T-helper 17 cell (primary cell): Measurements from ENCODE around the gene SH3D19. TPM values are rescaled to one million over a fixed set of nuclear protein-coding genes. Genes with fewer than 3 reads are reported as not detected.

Source experiments
- ATAC-seq: fragments of 150-1000 bp; cut with Tn5 transposase; 2 replicates; pipeline ENCODE4 v1.10.0; 2021; ENCODE audit warnings: mild to moderate bottlenecking, moderate library complexity
- DNase-seq, 3 donors: peaks; one replicate each; pipeline versions ENCODE4 v3.0.0 to v3.0.0-alpha.2; 2020 to 2021
- H3K9me3 ChIP-seq: one replicate; pipeline ENCODE4 v1.7.0; 2013; ENCODE audit warnings: low read length, mild to moderate bottlenecking; ENCODE audit not compliant: control insufficient read depth, poor library complexity, severe bottlenecking
- H3K27ac Mint-ChIP-seq: one replicate; pipeline ENCODE4 v1.8.0; 2022; ENCODE audit warnings: mild to moderate bottlenecking, moderate library complexity, mixed read lengths
- H3K27me3 Mint-ChIP-seq: one replicate; pipeline ENCODE4 v1.8.0; 2022; ENCODE audit warnings: mixed read lengths
- H3K36me3 Mint-ChIP-seq: one replicate; pipeline ENCODE4 v1.8.0; 2022; ENCODE audit warnings: low read depth, mixed read lengths
- H3K4me1 Mint-ChIP-seq: one replicate; pipeline ENCODE4 v1.8.0; 2022; ENCODE audit warnings: mild to moderate bottlenecking, mixed read lengths
- H3K4me3 Mint-ChIP-seq: one replicate; pipeline ENCODE4 v1.8.0; 2022; ENCODE audit warnings: mild to moderate bottlenecking, moderate library complexity, mixed read lengths
- total RNA-seq, 4 donors: library from RNA in 2 of 4; stranded (reverse) in 2 of 4; gene quantifications; one replicate each; pipeline ENCODE4 v1.2.3 and lab custom pipeline; 2022 to 2026

Gene SH3D19
- total RNA-seq, 2 donors from 2014 or later, result not detected

- Mint-ChIP-seq H3K4me3 (no peak overlapping the region), H3K4me1 (peaks cover 2% of the 10 kb centered on the region), H3K36me3 (no peaks in the 10 kb centered on the region), H3K27me3 (no peaks in the 10 kb centered on the region), H3K27ac (no peak overlapping the region)
- no peak for DNase-seq
- no peaks in the 10 kb centered on the region for H3K9me3 ChIP-seq
- ATAC-seq, result no peak
Measured at GRCh38 chr4:151204925-151205524, 120.4 kb downstream of the SH3D19 start.

DNA sequence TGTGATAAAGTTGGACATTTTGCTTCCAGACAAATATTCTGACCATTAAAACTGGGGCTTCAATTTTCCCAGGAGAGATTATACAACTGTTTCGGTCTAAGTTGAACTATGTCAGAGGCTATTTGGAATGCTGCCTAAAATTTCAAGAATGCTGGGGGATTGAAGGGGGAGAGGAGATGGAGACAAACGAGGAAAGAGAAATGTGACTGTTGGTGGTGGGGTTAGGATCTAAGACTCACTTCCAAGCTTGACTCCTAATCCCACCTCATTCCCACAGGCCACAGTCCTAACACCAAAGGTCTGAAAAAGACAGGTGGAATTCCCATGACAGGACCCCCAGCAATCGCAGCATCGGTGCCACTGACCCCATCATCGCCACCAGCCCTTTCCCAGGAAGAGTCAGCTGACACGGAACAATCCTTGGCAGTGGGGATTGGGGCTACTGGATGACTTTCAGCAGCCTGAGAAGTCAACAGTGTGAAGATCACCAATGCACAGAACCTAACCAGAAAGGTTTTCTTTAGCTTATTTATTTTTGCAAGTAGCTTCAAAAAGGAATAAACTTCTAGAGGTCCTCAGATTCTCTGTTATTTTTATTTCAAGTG lies 122.5 kb downstream of the SH3D19 start:
- no peaks in the 10 kb centered on the region for H3K9me3 ChIP-seq
- no peak overlapping the region for H3K27ac Mint-ChIP-seq
- no peak overlapping the region for H3K4me3 Mint-ChIP-seq
- ATAC-seq (no peak), DNase-seq (no peak)
- peaks cover 2% of the 10 kb centered on the region for H3K4me1 Mint-ChIP-seq
- no peaks in the 10 kb centered on the region for H3K27me3 Mint-ChIP-seq
- H3K36me3 Mint-ChIP-seq, result no peaks in the 10 kb centered on the region

DNA sequence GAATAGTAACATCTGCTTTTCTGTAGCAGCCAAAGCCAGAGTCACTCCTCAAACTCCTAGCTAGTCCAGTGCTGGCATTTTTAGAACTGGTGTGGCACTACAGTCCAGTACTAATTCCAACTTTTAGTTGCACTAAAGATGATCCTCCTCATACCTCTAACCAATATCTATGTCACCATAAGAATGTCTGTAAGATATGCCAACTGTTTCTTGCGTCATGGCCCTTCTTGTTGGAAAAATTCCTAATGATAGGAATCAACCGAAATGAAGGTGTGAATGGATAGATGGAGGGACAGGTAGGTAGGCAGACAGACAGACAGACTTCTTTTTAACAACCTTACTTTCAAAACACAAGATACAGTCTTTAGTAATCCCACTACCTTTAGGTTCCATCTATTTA lies 123.0 kb downstream of the SH3D19 start:
- ATAC-seq (no peak), DNase-seq (no peak)
- Mint-ChIP-seq H3K27ac (no peak overlapping the region), H3K36me3 (no peaks in the 10 kb centered on the region), H3K4me3 (no peak overlapping the region), H3K27me3 (no peaks in the 10 kb centered on the region), H3K4me1 (peaks cover 2% of the 10 kb centered on the region)
- H3K9me3 ChIP-seq, result no peaks in the 10 kb centered on the region

DNA sequence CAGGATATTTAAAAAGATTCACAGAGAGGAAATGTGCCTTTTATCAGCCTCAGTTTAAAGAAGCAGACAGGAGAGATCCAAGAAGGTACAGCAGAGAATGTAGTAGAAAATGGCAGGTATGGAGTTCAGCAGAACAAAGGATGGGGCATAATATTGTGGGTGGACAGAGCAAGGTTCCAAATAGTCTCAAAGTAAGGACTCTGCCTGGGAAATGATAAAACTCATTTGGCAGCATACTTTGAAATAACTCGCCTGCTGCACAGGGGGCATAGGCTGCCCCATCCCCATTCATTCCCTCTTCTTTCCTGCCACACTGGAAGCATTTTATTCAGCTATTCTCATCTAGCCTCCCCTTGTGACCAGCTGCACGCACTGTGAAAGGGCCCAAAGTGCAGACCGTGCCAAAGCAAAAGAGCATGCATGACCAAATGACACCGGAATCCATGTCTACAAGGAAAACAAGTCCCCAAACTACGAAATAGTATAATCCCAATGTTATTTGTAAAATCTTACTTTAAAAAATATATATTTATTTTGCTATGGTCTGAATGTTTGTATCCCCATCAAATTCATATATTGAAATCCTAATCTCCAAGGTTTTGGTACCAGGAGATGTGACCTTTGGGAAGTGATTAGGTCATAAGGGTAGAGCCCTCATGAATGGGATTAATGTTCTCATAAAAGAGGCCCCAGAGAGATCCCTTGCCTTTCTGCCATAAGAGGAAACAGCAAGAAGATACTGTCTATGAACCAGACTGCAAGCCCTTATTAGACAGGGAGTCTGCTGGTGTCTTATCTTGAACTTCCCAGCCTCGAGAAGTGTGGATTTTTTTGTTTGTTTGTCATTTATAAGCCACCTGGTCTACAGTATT lies 125.8 kb downstream of the SH3D19 start:
- peaks cover 2% of the 10 kb centered on the region for H3K4me1 Mint-ChIP-seq
- DNase-seq (no peak), ATAC-seq (no peak)
- no peak overlapping the region for H3K27ac Mint-ChIP-seq
- no peak overlapping the region for H3K4me3 Mint-ChIP-seq
- no peaks in the 10 kb centered on the region for H3K9me3 ChIP-seq
- no peaks in the 10 kb centered on the region for H3K36me3 Mint-ChIP-seq
- H3K27me3 Mint-ChIP-seq, result no peaks in the 10 kb centered on the region

GRCh38 chr4:151198748-151199147 lies 126.7 kb downstream of the SH3D19 start:
- peaks cover 2% of the 10 kb centered on the region for H3K4me1 Mint-ChIP-seq
- H3K4me3 Mint-ChIP-seq, result no peak overlapping the region
- H3K36me3 Mint-ChIP-seq, result no peaks in the 10 kb centered on the region
- H3K27me3 Mint-ChIP-seq, result no peaks in the 10 kb centered on the region
- no peak for DNase-seq
- no peaks in the 10 kb centered on the region for H3K9me3 ChIP-seq
- ATAC-seq, result no peak
- H3K27ac Mint-ChIP-seq, result no peak overlapping the region

- Mint-ChIP-seq H3K27ac (no peak overlapping the region), H3K36me3 (no peaks in the 10 kb centered on the region), H3K27me3 (peaks cover 7% of the 10 kb centered on the region), H3K4me3 (no peak overlapping the region), H3K4me1 (no peaks in the 10 kb centered on the region)
- DNase-seq (no peak), ATAC-seq (no peak)
- no peaks in the 10 kb centered on the region for H3K9me3 ChIP-seq
Measured at GRCh38 chr4:151197247-151197646, 128.2 kb downstream of the SH3D19 start.

DNA sequence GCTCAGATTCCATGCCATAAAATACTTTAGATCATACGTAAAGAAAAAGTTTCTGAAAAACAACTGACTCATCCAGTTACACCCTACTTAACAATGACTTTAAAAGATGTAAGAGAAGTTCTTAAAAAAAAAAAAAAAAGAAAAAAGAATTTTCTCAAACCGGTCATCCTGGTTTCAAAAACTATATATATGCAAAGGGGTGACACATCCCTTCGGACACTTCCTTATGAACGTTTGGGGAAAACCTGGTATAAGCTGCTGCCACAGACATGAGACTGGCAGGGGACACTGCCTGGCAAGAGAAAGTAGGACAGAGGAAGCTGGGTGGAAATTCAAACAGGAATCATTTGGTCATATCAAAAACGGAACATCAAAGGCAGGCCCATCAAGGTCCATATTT lies 129.6 kb downstream of the SH3D19 start:
- no peak for ATAC-seq
- Mint-ChIP-seq H3K27me3 (peaks cover 11% of the 10 kb centered on the region), H3K4me3 (no peak overlapping the region), H3K27ac (no peak overlapping the region), H3K4me1 (no peaks in the 10 kb centered on the region), H3K36me3 (no peaks in the 10 kb centered on the region)
- DNase-seq, result no peak
- no peaks in the 10 kb centered on the region for H3K9me3 ChIP-seq

GRCh38 chr4:151193414-151193813 lies 132.0 kb downstream of the SH3D19 start:
- Mint-ChIP-seq H3K4me3 (no peak overlapping the region), H3K27me3 (peaks cover 11% of the 10 kb centered on the region), H3K36me3 (no peaks in the 10 kb centered on the region), H3K4me1 (no peaks in the 10 kb centered on the region), H3K27ac (no peak overlapping the region)
- DNase-seq (no peak), ATAC-seq (no peak)
- no peaks in the 10 kb centered on the region for H3K9me3 ChIP-seq

- no peaks in the 10 kb centered on the region for H3K9me3 ChIP-seq
- Mint-ChIP-seq H3K27me3 (peaks cover 11% of the 10 kb centered on the region), H3K4me1 (no peaks in the 10 kb centered on the region), H3K36me3 (no peaks in the 10 kb centered on the region), H3K27ac (no peak overlapping the region), H3K4me3 (no peak overlapping the region)
- ATAC-seq, result no peak
- DNase-seq, result no peak
Measured at GRCh38 chr4:151192556-151193235, 132.7 kb downstream of the SH3D19 start.

- H3K27me3 Mint-ChIP-seq, result peaks cover 32% of the 10 kb centered on the region
- no peaks in the 10 kb centered on the region for H3K4me1 Mint-ChIP-seq
- no peak for DNase-seq
- ATAC-seq, result no peak
- H3K27ac Mint-ChIP-seq, result no peak overlapping the region
- no peaks in the 10 kb centered on the region for H3K36me3 Mint-ChIP-seq
- H3K9me3 ChIP-seq, result no peaks in the 10 kb centered on the region
- no peak overlapping the region for H3K4me3 Mint-ChIP-seq
Measured at GRCh38 chr4:151184523-151185458, 140.6 kb downstream of the SH3D19 start.

DNA sequence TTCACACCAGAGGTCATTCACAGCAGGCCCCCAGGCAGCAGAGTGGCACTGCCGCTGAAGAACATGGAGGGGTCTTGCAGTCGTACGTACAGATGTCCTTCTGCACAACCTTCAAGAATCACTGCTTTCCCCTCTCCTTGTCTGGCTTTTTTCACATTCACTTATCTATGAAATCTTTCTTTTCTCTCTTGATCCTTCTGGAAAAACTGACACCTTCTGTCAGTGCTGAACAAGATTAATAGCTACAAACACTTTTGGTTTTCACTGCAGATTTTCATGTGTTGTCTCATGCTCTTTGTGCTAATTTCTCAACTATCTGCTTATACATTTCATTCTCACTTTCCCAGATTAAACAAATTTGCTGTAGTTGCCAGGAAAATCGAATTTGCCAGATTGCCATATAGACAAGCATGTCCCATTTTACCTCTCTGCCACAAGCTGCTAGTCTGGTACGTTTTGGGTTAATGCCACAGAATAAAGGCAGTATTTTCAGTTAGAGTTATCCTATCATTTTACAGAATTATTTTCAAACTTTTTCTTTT lies 142.9 kb downstream of the SH3D19 start:
- Mint-ChIP-seq H3K36me3 (no peaks in the 10 kb centered on the region), H3K27ac (peak overlapping the region; percentile 34)
- DNase-seq, result no peak

DNA sequence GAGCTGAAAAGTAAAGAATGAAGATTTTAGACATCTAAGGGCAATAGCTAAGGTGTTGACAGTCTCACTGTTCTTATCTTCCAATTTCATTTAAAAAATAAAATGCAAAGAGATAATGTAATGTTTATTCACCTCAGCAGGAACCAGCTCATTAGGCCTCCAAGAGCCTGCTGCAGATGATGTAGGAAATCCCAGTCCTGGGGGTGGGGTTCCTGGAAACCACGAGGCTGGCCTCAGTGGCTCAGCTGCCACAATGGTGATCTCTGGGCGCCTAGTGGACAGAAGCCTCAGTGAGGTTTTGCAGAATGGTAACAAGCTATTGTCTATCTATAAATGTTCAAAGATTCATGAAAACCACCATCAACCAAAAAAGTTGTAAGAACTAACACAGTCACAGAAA lies 148.7 kb downstream of the SH3D19 start:
- Mint-ChIP-seq H3K4me3 (no peak overlapping the region), H3K36me3 (peaks cover 3% of the 10 kb centered on the region), H3K27ac (no peak overlapping the region), H3K27me3 (peaks cover 36% of the 10 kb centered on the region), H3K4me1 (peaks cover 5% of the 10 kb centered on the region)
- no peaks in the 10 kb centered on the region for H3K9me3 ChIP-seq
- ATAC-seq (no peak), DNase-seq (no peak)

More for the DNA sequence above, 142.9 kb downstream of the SH3D19 start:
- Mint-ChIP-seq H3K4me1 (peaks cover 2% of the 10 kb centered on the region), H3K27me3 (peaks cover 32% of the 10 kb centered on the region), H3K4me3 (no peak overlapping the region)
- no peak for ATAC-seq
- H3K9me3 ChIP-seq, result no peaks in the 10 kb centered on the region
